ENCODE measurements around the gene CLIC3. TPM values are rescaled to one million over a fixed set of nuclear protein-coding genes. Genes with fewer than 3 reads are reported as not detected.

Gene CLIC3
- total RNA-seq, 2 donors from 2014 or later, result not detected

DNA sequence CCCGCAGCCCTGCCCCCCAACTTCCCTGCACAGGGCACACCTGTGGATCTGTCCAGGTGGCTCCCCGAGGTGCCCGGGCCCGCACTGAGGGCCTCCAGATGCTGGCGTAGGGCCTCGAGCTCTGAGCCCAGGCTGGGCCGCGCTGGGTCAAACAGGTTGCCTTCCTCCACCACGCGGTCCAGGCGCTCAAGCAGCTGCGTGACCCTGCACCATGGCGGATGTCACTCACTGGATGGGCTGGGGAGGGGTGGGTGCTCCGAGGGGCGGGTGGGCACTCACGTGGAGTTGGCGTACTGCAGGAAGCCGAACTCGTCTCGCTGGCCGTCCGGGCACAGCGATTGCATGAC, 26.3 kb upstream of the CLIC3 start:
- H3K9me3 Mint-ChIP-seq, result no peaks in the 10 kb centered on the region
- H3K27ac Mint-ChIP-seq, result no peak overlapping the region
- ATAC-seq (no peak), DNase-seq (ENCODE audit: low spot score in 2 of 2) (no peak)
- H3K36me3 Mint-ChIP-seq, result no peaks in the 10 kb centered on the region

GRCh38 chr9:137021979-137022661, 25.8 kb upstream of the CLIC3 start:
- no peaks in the 10 kb centered on the region for H3K36me3 Mint-ChIP-seq
- peak; percentile 52 to 93 for ATAC-seq
- no peak overlapping the region for H3K27ac Mint-ChIP-seq
- DNase-seq (ENCODE audit: low spot score in 2 of 2), result peak in 1 of 2 donors; percentile 79
- no peaks in the 10 kb centered on the region for H3K9me3 Mint-ChIP-seq

- H3K36me3 Mint-ChIP-seq, result no peaks in the 10 kb centered on the region
- H3K27ac Mint-ChIP-seq, result no peak overlapping the region
- no peak for DNase-seq (ENCODE audit: low spot score in 2 of 2)
- no peaks in the 10 kb centered on the region for H3K9me3 Mint-ChIP-seq
- peak in 1 of 2 donors; percentile 9 for ATAC-seq
Measured at GRCh38 chr9:137021568-137021978, 25.2 kb upstream of the CLIC3 start.

- DNase-seq (ENCODE audit: low spot score in 2 of 2), result no peak
- Mint-ChIP-seq H3K27ac (no peak overlapping the region), H3K36me3 (no peaks in the 10 kb centered on the region), H3K9me3 (no peaks in the 10 kb centered on the region)
- ATAC-seq, result no peak
Measured at GRCh38 chr9:137020771-137021567, 24.6 kb upstream of the CLIC3 start.

DNA sequence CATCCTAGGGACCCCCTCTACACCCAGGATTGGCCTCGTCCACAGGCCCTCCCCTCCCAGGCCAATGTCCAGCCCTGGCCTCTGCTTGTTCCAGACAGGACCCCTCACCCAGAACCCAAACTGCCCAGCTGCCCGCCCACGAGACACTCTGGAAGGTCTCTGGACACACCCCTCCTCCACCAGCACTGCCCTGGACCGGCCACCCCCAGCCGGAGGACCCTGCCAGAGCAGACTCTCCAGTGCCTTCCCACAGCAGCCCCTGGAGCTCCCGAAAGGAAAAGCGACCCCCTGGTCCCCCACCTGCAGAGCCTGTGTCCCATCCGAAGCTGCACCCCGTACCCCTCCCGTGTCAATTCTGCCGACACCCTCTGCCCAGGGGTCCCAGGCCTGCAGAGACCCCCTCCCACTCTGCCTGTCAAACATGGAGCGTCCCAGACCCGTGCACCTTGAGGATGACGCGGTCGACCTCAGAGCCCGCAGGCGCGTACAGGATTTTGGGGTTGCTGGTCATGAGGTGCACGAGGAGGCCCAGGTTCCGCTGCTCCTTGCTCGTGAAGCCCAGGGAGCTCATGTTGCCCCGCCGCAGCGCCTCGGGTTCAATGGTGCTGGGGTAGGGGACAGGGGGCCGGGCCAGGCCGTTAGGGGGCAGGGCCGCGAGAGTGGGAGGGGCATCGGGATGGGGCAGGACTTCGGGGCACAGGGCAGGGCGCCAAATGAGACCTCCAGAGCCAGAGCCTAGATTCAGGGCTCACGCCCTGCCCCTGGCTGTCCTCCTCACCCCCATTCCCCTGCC, 23.7 kb upstream of the CLIC3 start:
- ATAC-seq, result no peak

DNA sequence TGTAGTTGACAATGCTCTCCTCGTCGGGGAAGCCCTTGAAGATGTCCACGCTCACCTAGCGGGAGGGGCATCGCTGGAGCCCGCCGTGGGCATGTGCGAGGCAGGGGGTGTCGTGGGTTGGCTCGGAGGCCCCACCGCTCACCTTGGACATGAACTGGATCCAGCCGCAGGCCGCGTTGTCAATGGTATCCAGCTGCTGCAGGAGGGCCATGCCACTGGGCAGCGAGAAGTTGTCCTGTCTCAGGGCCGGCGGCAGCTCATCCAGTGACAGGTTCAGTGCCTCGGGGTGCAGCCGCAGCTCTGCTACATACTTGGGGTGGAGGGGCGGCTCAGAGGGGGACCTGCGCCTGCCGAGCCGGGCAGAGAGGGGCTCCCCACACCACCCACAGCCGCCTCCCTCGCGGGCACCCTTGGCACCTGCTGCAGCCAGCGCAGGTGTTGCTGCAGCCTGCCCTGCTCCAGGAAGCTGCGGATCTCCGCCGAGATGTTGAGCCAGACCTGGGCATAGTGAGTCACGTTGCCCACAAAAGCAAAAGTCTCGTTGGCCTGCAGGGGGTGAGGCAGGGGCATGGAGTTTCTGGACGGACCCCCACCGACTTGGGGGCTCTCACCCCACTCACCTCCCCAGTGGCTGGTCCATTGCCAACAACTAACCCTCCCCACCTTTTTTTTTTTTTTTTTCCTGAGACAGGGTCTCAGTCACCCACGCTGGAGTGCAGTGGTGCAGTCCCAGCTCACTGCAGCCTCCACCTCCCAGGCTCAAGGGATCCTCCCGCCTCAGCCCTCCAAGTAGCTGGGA, 22.6 kb upstream of the CLIC3 start:
- DNase-seq (ENCODE audit: low spot score in 2 of 2) (no peak), ATAC-seq (no peak)
- H3K36me3 Mint-ChIP-seq, result no peaks in the 10 kb centered on the region
- no peak overlapping the region for H3K27ac Mint-ChIP-seq
- no peaks in the 10 kb centered on the region for H3K9me3 Mint-ChIP-seq

More for the DNA sequence above, 23.7 kb upstream of the CLIC3 start:
- H3K27ac Mint-ChIP-seq, result no peak overlapping the region
- DNase-seq (ENCODE audit: low spot score in 2 of 2), result no peak
- H3K9me3 Mint-ChIP-seq, result no peaks in the 10 kb centered on the region
- no peaks in the 10 kb centered on the region for H3K36me3 Mint-ChIP-seq

DNA sequence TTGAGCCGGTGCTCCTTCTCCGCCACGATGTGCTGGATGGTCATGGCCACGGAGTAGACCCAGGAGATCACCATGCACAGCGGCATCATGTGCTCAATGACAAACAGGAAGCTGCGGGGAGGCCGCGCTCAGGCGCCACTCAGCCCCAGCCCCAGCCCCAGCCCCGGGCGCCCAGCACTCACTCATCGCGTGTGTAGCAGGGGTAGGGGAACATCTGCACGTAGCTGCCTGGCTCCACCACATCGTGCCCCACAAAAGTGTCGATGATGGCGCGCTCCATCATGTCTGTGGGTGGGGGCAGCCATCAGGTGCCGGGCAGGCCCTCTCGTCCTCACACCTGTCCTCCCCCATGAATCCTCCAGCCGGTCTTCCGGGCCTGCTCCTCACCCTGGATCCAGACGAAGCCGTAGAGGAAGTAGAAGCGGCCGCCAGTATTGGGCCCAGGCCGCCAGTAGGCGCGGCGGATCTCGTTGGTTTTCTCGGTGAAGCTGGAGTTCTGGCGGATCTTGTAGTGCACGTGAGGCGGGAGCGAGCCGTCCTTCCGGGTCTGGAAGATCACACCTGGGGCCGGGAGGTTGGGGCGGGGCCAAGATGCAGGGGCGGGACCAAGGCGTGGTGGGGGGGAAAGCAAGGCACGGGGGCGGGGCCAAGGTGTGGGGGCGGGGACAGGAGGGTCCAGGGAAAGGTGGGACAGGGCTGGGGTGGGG, 21.6 kb upstream of the CLIC3 start:
- Mint-ChIP-seq H3K27ac (no peak overlapping the region), H3K36me3 (no peaks in the 10 kb centered on the region), H3K9me3 (no peaks in the 10 kb centered on the region)
- DNase-seq (ENCODE audit: low spot score in 2 of 2) (no peak), ATAC-seq (no peak)

DNA sequence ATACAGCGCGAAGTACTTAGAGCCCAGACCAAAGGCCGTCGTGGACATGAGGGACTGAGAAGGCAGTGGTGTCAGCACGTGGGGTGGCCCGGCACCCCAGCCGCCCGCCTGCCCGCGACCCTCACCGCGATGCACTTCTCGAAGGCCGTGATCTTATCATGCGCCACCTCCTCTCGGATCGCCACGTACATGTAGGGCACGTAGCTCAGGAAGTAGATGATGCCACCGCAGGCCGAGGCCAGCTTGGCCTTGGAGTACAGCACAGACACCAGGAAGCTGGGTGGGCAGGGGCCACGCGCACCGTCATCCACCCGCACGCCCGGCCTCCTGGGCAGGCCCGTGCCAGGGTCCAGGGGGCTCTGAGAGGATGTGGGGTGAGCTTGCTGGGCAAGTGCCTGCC, 20.7 kb upstream of the CLIC3 start:
- DNase-seq (ENCODE audit: low spot score in 2 of 2) (no peak), ATAC-seq (no peak)
- Mint-ChIP-seq H3K9me3 (no peaks in the 10 kb centered on the region), H3K27ac (no peak overlapping the region), H3K36me3 (no peaks in the 10 kb centered on the region)

DNA sequence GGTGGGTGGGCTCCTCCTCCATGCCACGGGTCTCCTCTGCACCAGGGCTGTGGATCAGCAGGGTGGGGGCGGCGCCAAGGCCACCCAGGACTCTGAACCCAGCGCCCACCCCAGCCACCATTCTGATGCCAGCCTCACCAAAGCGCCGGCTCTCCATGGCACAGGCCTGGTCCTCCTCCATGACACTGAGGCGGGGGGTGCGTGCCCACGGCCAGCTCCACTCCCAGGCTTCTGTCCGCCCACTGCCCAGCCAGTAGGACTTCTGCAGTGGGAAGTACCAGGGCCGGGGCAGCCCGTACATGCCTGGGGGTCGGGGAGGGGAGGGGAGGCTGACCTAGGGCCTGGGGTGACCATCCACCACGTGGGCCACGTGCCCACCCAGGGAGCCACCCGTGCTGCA, 20.1 kb upstream of the CLIC3 start:
- DNase-seq (ENCODE audit: low spot score in 2 of 2), result no peak
- Mint-ChIP-seq H3K36me3 (no peaks in the 10 kb centered on the region), H3K9me3 (no peaks in the 10 kb centered on the region), H3K27ac (no peak overlapping the region)
- no peak for ATAC-seq

- no peak for DNase-seq (ENCODE audit: low spot score in 2 of 2)
- no peak overlapping the region for H3K27ac Mint-ChIP-seq
- ATAC-seq, result no peak
- H3K36me3 Mint-ChIP-seq, result no peaks in the 10 kb centered on the region
- H3K9me3 Mint-ChIP-seq, result no peaks in the 10 kb centered on the region
Measured at GRCh38 chr9:137015976-137016375, 19.6 kb upstream of the CLIC3 start.

DNA sequence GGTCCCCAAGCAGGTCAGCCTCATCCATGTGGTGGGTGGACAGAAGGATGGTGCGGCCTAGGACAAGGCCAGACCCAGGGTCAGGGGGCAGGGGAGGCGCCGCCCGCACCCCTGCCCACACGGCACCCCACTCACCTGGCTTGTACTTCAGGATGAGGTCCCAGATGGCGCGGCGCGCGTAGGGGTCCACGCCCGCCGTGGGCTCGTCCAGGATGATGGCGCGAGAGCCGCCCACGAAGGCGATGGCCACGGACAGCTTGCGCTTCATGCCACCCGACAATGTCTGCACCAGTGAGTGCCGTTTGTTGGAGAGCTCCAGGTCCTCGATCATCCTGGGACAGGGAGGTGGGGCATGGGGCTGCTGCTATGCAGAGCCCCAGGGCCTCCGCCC, 19.2 kb upstream of the CLIC3 start:
- Mint-ChIP-seq H3K27ac (no peak overlapping the region), H3K9me3 (no peaks in the 10 kb centered on the region), H3K36me3 (no peaks in the 10 kb centered on the region)
- no peak for ATAC-seq
- no peak for DNase-seq (ENCODE audit: low spot score in 2 of 2)

- Mint-ChIP-seq H3K27ac (no peak overlapping the region), H3K36me3 (no peaks in the 10 kb centered on the region), H3K9me3 (no peaks in the 10 kb centered on the region)
- no peak for DNase-seq (ENCODE audit: low spot score in 2 of 2)
- no peak for ATAC-seq
Measured at GRCh38 chr9:137014776-137015539, 18.6 kb upstream of the CLIC3 start.

GRCh38 chr9:137014166-137014565, 17.8 kb upstream of the CLIC3 start:
- no peaks in the 10 kb centered on the region for H3K9me3 Mint-ChIP-seq
- H3K27ac Mint-ChIP-seq, result no peak overlapping the region
- DNase-seq (ENCODE audit: low spot score in 2 of 2) (no peak), ATAC-seq (no peak)
- no peaks in the 10 kb centered on the region for H3K36me3 Mint-ChIP-seq

GRCh38 chr9:137013571-137013940, 17.2 kb upstream of the CLIC3 start:
- H3K27ac Mint-ChIP-seq, result no peak overlapping the region
- H3K9me3 Mint-ChIP-seq, result no peaks in the 10 kb centered on the region
- no peaks in the 10 kb centered on the region for H3K36me3 Mint-ChIP-seq
- ATAC-seq (no peak), DNase-seq (ENCODE audit: low spot score in 2 of 2) (no peak)

DNA sequence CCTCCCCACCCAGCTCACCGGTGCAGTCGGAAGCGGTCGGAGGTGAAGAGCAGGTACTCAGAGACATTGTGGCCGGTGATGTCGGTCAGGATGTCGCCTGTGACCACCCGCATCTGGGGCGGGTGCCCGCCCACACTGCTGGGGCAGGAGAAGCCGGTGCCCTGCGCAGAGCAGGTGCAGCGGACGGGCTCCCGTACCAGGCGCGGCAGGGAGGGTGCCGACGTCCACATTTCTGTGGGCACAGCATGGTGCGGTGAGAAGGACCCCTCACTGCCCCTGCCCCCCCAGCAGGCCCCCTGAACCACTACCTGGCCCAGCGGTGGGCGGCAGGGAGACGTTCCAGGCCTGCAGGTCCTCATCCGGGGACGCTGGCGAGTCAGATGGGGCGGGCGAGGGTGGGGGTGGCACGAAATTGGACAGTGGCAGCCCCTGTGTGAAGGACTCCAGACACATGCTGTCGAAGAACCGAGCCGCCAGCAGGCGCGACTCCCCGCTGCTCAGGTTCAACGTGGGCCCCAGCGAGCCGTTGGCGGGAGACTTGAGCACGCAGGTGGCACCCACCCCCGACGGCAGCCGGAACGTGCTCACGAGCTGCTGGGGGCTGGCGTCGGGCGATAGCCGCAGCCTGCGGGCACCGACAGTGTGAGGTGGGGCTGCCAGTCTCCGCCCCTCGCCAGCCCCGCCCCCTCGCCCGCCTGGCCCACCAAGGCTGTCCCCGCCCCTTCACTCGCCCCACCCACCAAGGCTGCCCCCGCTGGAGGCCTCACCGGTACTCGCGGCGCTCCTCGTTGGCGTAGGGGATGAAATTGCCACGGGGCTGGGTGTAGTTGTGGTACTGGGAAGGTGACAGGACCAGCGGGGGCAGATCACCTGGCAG, 16.6 kb upstream of the CLIC3 start:
- Mint-ChIP-seq H3K36me3 (no peaks in the 10 kb centered on the region), H3K9me3 (no peaks in the 10 kb centered on the region), H3K27ac (no peak overlapping the region)
- no peak for DNase-seq (ENCODE audit: low spot score in 2 of 2)
- ATAC-seq, result no peak

Data from activated naive CD4-positive, alpha-beta T cell treated with anti-CD3 and anti-CD28 coated beads, Interleukin-2, amount 50 U/mL, for 72 hours (primary cell).